ENCODE data around the gene GIPR.
A peak's percentile ranks its signal among the peaks of the same experiment; 100 is the strongest.

The GIPR gene

DNA sequence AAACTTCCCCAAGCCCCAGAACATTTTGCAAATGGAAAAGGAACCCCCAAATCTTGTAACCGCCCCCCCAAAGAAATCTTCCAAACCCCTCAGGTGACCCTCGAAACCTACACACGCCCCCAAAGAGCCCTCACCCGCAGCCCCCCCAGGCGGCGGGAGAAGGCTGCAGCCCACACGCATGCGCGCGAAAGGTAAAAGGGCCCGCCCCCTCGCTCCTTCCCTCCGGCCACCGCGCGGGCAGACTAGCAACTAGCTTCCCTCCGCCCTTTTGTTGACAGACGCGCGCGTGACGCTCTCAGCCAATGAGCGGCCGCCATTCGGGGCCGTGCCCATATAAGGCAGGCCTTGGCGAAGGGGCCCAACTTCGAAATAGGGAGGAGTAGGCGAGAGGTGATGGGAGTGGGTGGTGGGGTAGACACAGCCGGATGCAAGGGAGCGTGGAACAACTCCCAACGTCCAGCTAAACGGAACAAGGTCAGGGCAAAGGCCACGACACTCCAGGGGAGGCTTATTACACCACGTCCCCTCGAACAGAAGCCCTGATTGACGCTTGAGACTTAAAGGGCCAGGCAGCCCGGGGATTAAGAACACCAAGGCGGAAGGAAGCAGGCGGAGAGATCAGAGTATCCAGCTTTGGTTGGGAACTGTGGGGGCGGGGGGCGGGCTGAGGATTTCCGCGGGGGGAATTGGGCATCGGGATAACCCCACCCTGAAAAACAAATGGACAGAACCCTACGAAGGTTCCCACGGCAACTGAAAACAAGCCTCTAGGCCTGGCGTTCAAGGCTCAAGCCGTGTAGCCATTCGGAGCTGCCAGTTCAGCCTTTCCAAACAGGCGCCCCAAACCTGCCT, 49.3 kb downstream of the GIPR start (continued):
- peak; percentile 93 for TF ChIP-seq PRDM10 (tag by site-specific recombination; IDR thresholded peaks at IDR 0.05)
- TF ChIP-seq HOXD13 (CRISPR knock-in tag; IDR thresholded peaks at IDR 0.05; ENCODE audit: borderline replicate concordance), result no peak
- peak; percentile 71; the same call in 1 of the 2 replicates for TF ChIP-seq ZXDB (tag by site-specific recombination; IDR thresholded peaks at IDR 0.05)
- TF ChIP-seq EGR2 (tag by site-specific recombination; IDR thresholded peaks at IDR 0.05; ENCODE audit: low read depth), result peak; percentile 94
- TF ChIP-seq SCRT1 (tag by site-specific recombination; IDR thresholded peaks at IDR 0.05; ENCODE audit: borderline replicate concordance), result no peak
- no peak for TF ChIP-seq ZNF596 (tag by site-specific recombination; IDR thresholded peaks at IDR 0.05)
- TF ChIP-seq ZNF394 (tag by site-specific recombination; IDR thresholded peaks at IDR 0.05; ENCODE audit: borderline replicate concordance), result peak; percentile 37; the same call in 1 of the 2 replicates
- TF ChIP-seq MZF1 (tag by site-specific recombination; IDR thresholded peaks at IDR 0.05; ENCODE audit: borderline replicate concordance), result no peak
- no peak for TF ChIP-seq MYNN (tag by site-specific recombination; IDR thresholded peaks at IDR 0.05; ENCODE audit: borderline replicate concordance)
- TF ChIP-seq, protein P1, sequence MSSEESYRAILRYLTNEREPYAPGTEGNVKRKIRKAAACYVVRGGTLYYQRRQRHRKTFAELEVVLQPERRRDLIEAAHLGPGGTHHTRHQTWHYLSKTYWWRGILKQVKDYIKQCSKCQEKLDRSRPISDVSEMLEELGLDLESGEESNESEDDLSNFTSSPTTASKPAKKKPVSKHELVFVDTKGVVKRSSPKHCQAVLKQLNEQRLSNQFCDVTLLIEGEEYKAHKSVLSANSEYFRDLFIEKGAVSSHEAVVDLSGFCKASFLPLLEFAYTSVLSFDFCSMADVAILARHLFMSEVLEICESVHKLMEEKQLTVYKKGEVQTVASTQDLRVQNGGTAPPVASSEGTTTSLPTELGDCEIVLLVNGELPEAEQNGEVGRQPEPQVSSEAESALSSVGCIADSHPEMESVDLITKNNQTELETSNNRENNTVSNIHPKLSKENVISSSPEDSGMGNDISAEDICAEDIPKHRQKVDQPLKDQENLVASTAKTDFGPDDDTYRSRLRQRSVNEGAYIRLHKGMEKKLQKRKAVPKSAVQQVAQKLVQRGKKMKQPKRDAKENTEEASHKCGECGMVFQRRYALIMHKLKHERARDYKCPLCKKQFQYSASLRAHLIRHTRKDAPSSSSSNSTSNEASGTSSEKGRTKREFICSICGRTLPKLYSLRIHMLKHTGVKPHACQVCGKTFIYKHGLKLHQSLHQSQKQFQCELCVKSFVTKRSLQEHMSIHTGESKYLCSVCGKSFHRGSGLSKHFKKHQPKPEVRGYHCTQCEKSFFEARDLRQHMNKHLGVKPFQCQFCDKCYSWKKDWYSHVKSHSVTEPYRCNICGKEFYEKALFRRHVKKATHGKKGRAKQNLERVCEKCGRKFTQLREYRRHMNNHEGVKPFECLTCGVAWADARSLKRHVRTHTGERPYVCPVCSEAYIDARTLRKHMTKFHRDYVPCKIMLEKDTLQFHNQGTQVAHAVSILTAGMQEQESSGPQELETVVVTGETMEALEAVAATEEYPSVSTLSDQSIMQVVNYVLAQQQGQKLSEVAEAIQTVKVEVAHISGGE (tag by site-specific recombination; conservative IDR thresholded peaks at IDR 0.05; ENCODE audit: low read depth), result peak; percentile 24; the same call in 1 of the 2 replicates
- TF ChIP-seq ZFP3 (tag by site-specific recombination; IDR thresholded peaks at IDR 0.05; ENCODE audit: low read depth), result no peak
- no peak; the same call in 1 of the 2 replicates for TF ChIP-seq ZBTB8A (tag by site-specific recombination; IDR thresholded peaks at IDR 0.05)
- peak; percentile 90 for TF ChIP-seq ZBTB17 (tag by site-specific recombination; IDR thresholded peaks at IDR 0.05)
- TF ChIP-seq ZBTB21 (tag by site-specific recombination; IDR thresholded peaks at IDR 0.05), result 0 out of 2 replicates have a peak, but pooled peaks have one; percentile 9
- TF ChIP-seq REPIN1 (tag by site-specific recombination; IDR thresholded peaks at IDR 0.05; ENCODE audit: low read depth), result no peak
- TF ChIP-seq ZNF335 (tag by site-specific recombination; conservative IDR thresholded peaks at IDR 0.05), result peak; percentile 79
- TF ChIP-seq ZNF488 (tag by site-specific recombination; IDR thresholded peaks at IDR 0.05), result no peak
- no peak for TF ChIP-seq ZSCAN30 (tag by site-specific recombination; IDR thresholded peaks at IDR 0.05)
- TF ChIP-seq ZNF169 (tag by site-specific recombination; IDR thresholded peaks at IDR 0.05), result no peak
- no peak for TF ChIP-seq ZNF433 (tag by site-specific recombination; IDR thresholded peaks at IDR 0.05; ENCODE audit: low read depth)
- TF ChIP-seq ZNF155 (tag by site-specific recombination; IDR thresholded peaks at IDR 0.05), result no peak
- no peak for TF ChIP-seq ZNF266 (tag by site-specific recombination; IDR thresholded peaks at IDR 0.05; ENCODE audit: low read depth)
- peak; percentile 90 for TF ChIP-seq SP2 (tag by site-specific recombination; IDR thresholded peaks at IDR 0.05)
- TF ChIP-seq, protein P2, sequence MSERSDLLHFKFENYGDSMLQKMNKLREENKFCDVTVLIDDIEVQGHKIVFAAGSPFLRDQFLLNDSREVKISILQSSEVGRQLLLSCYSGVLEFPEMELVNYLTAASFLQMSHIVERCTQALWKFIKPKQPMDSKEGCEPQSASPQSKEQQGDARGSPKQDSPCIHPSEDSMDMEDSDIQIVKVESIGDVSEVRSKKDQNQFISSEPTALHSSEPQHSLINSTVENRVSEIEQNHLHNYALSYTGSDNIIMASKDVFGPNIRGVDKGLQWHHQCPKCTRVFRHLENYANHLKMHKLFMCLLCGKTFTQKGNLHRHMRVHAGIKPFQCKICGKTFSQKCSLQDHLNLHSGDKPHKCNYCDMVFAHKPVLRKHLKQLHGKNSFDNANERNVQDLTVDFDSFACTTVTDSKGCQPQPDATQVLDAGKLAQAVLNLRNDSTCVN (tag by site-specific recombination; optimal IDR thresholded peaks at IDR 0.05), result peak; percentile 63
- TF ChIP-seq ZNF664 (tag by site-specific recombination; IDR thresholded peaks at IDR 0.05), result no peak
- no peak for TF ChIP-seq ZNF146 (tag by site-specific recombination; IDR thresholded peaks at IDR 0.05)
- TF ChIP-seq ZNF768 (tag by site-specific recombination; IDR thresholded peaks at IDR 0.05), result no peak
- peak; percentile 42; the same call in 1 of the 2 replicates for TF ChIP-seq ZNF629 (tag by site-specific recombination; IDR thresholded peaks at IDR 0.05)
- TF ChIP-seq ZNF792 (tag by site-specific recombination; IDR thresholded peaks at IDR 0.05), result 0 out of 2 replicates have a peak, but pooled peaks have one; percentile 32
- TF ChIP-seq KLF8 (tag by site-specific recombination; IDR thresholded peaks at IDR 0.05), result peak; percentile 78
- peak; percentile 55; the same call in 1 of the 2 replicates for TF ChIP-seq ZFP37 (tag by site-specific recombination; IDR thresholded peaks at IDR 0.05)
